IMR-90 (cell line): ENCODE results near the gene VSIR.

Source experiments
- BHLHE40 ChIP-seq: fragments of 150-350 bp; IDR thresholded peaks from 2 replicates; pipeline ENCODE4 v1.6.1; 2016; ENCODE audit warnings: mild to moderate bottlenecking, low read depth, low read length
- CEBPB ChIP-seq: IDR thresholded peaks from 2 replicates; pipeline ENCODE4 v1.6.1; 2012; ENCODE audit warnings: low read depth, low read length, improper control_type of control experiment
- CTCF ChIP-seq: conservative IDR thresholded peaks from 2 replicates; pipeline ENCODE4 v1.5.1; 2012; ENCODE audit warnings: mild to moderate bottlenecking, low read depth, low read length, improper control_type of control experiment
- ELK1 ChIP-seq: fragments of 150-350 bp; IDR thresholded peaks from 2 replicates; pipeline ENCODE4 v1.6.1; 2016; ENCODE audit warnings: low read depth, mild to moderate bottlenecking, low read length, moderate library complexity, borderline replicate concordance
- MAFK ChIP-seq: IDR thresholded peaks from 2 replicates; pipeline ENCODE4 v1.6.1; 2012; ENCODE audit warnings: low read depth, low read length, improper control_type of control experiment
- MAZ ChIP-seq: IDR thresholded peaks from 2 replicates; pipeline ENCODE4 v1.6.1; 2012; ENCODE audit warnings: low read depth, mild to moderate bottlenecking, low read length, improper control_type of control experiment, moderate library complexity, borderline replicate concordance
- MXI1 ChIP-seq: IDR thresholded peaks from 2 replicates; pipeline ENCODE4 v1.6.1; 2012; ENCODE audit warnings: low read depth, mild to moderate bottlenecking, low read length, moderate library complexity, borderline replicate concordance
- NFE2L2 ChIP-seq: fragments of 150-350 bp; IDR thresholded peaks from 2 replicates; pipeline ENCODE4 v1.6.1; 2016; ENCODE audit warnings: low read depth, mild to moderate bottlenecking, low read length
- POLR2A ChIP-seq: IDR thresholded peaks from 2 replicates; pipeline ENCODE4 v1.6.1; 2012; ENCODE audit warnings: mild to moderate bottlenecking, low read depth, low read length
- RAD21 ChIP-seq: IDR thresholded peaks from 2 replicates; pipeline ENCODE4 v1.6.1; 2012; ENCODE audit warnings: low read length, improper control_type of control experiment
- RCOR1 ChIP-seq: IDR thresholded peaks from 2 replicates; pipeline ENCODE4 v1.6.1; 2012; ENCODE audit warnings: mild to moderate bottlenecking, low read length, improper control_type of control experiment; ENCODE audit not compliant: insufficient replicate concordance
- SMC3 ChIP-seq: fragments of 150-350 bp; IDR thresholded peaks from 2 replicates; pipeline ENCODE4 v1.6.1; 2016; ENCODE audit warnings: low read depth, mild to moderate bottlenecking, antibody characterized with exemption, low read length, moderate library complexity
- USF2 ChIP-seq: fragments of 150-350 bp; IDR thresholded peaks from 2 replicates; pipeline ENCODE4 v1.6.1; 2017; ENCODE audit warnings: mild to moderate bottlenecking, antibody characterized with exemption, low read length, low read depth

GRCh38 chr10:71751515-71752224 is 21.6 kb downstream of the VSIR start:
- TF ChIP-seq CTCF (no peak), ELK1 (no peak), POLR2A (no peak), NFE2L2 (no peak), SMC3 (no peak), MAFK (no peak), RCOR1 (no peak), USF2 (no peak), MAZ (no peak), RAD21 (no peak), CEBPB (no peak), BHLHE40 (no peak), MXI1 (no peak)
